ENCODE measurements around the gene SAMSN1. TPM values are rescaled to one million over a fixed set of nuclear protein-coding genes. Genes with fewer than 3 reads are reported as not detected.

Gene SAMSN1
- total and polyA plus RNA-seq, 7 experiments from 2014 or later: 25.5 to 136 (median 34.4) TPM

DNA sequence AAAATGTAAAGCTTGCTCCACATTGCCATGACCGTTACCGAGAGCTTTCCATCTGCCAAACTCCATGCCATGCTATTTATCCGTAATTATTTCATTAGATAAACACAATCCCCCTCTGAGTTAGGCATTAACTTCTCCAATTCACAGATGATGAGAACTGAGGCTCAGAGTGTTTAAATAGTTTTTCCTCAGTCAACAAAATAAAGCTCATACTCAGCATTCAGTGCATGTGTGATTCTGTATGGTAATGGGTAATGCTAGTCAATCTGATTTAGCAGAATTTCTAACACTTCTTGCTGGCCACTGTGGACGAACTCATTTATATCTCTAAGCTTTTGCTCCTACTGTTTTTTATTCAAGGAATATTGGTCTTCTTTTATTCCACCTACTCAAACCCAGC lies 17.3 kb downstream of the SAMSN1 start:
- Histone ChIP-seq H3K4me3 (ENCODE audit: low read length) (no peak overlapping the region), H3K36me3 (ENCODE audit: control insufficient read depth in 2 of 3, insufficient read depth in 3 of 3, low read length in 3 of 3) (no peaks in the 10 kb centered on the region), H3K27ac (ENCODE audit: low read depth, low read length) (no peak overlapping the region), H3K4me1 (ENCODE audit: control insufficient read depth in 2 of 2, insufficient read depth in 2 of 2, low read length in 2 of 2) (peaks cover 25 to 26% of the 10 kb centered on the region in 2 donors), H3K9me3 (ENCODE audit: control insufficient read depth in 2 of 3, low read length in 3 of 3) (no peaks in the 10 kb centered on the region), H3K27me3 (ENCODE audit: control insufficient read depth in 2 of 2, insufficient read depth in 2 of 2, low read length in 2 of 2) (no peaks in the 10 kb centered on the region)
- Mint-ChIP-seq H3K27ac (peak overlapping the region in 4 of 9 donors; percentile 24 to 61 (median 50)), H3K27me3 (no peaks in the 10 kb centered on the region), H3K4me1 (peaks cover 37 to 79% (median 62%) of the 10 kb centered on the region in 7 donors), H3K36me3 (peaks cover 0 to 35% (median 11%) of the 10 kb centered on the region in 5 donors), H3K9me3 (peaks cover 0 to 2% (median 0%) of the 10 kb centered on the region in 11 donors), H3K4me3 (peak overlapping the region in 8 of 10 donors; percentile 6 to 65 (median 44))
- ChIA-PET POLR2A (interaction anchor here (0.8 to 1.0 kb wide), 2 partner anchors 10 to 26 kb away, joined by 3 to 4 read pairs; no protein-coding TSS in a partner anchor), CTCF (interaction anchor here (1.2 kb wide), 1 partner anchor 189 kb away, joined by 5 read pairs; no protein-coding TSS in a partner anchor)
- DNase-seq: no peak
- intact Hi-C loops (cut with micrococcal nuclease): loop anchor here (1.0 to 5.0 kb wide), 4 partner anchors 7 to 58 kb away; no protein-coding TSS in a partner anchor
- no peak for ATAC-seq

DNA sequence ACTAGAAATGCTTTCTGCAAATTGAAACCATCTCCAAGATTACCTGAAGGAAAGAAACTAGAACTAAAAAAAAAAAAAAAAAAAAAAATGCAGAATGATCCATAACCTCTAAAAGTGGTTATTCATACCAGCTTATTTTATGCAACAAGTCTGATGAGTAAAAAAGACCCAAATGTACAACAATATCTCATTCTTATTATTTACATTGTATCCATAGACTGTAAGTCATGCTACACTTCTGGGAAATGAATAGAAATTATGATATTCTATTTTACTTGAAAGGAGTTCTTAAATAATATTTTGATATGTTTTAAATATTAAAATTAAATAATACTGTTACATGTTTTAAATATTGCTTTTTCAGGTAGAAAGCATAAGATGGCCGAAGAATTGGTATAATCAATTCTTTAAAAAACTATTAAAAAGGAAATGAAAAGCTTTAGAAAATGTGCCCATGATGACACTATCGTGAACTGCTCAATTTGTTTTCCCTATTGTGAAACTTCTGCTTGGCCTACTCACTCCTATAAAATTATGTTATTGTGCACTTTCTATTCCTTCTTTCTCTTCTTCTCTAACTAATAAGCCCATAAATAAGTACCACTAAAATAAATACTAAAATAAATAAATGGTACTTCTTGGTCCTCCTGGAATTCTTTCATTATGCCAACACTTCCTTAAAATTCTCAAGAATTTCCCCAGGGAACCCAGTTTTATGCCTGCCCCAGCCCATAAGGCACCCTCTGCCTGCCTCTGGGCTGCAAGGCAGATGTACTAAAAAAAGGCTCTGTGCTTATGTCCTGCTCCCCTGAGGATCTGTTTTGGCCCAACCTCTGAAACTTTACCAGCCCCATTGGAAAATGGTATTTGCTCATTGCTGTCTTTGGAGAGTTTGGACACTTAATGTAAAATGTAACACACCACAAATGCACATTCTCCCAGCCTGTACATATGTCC lies 18.1 kb downstream of the SAMSN1 start:
- Mint-ChIP-seq H3K27ac (peak overlapping the region in 6 of 9 donors; percentile 22 to 87 (median 48)), H3K4me3 (peak overlapping the region in 9 of 10 donors; percentile 29 to 78 (median 59)), H3K27me3 (no peaks in the 10 kb centered on the region), H3K4me1 (peaks cover 44 to 79% (median 65%) of the 10 kb centered on the region in 7 donors), H3K36me3 (peaks cover 0 to 38% (median 11%) of the 10 kb centered on the region in 5 donors), H3K9me3 (peaks cover 0 to 2% (median 0%) of the 10 kb centered on the region in 11 donors)
- intact Hi-C loops (cut with micrococcal nuclease): loop anchor here (1.0 to 5.0 kb wide), 5 partner anchors 8 to 59 kb away; no protein-coding TSS in a partner anchor
- Histone ChIP-seq H3K36me3 (ENCODE audit: control insufficient read depth in 2 of 3, insufficient read depth in 3 of 3, low read length in 3 of 3) (no peaks in the 10 kb centered on the region), H3K4me3 (ENCODE audit: low read length) (no peak overlapping the region), H3K9me3 (ENCODE audit: control insufficient read depth in 2 of 3, low read length in 3 of 3) (no peaks in the 10 kb centered on the region), H3K4me1 (ENCODE audit: control insufficient read depth in 2 of 2, insufficient read depth in 2 of 2, low read length in 2 of 2) (peaks cover 25 to 31% of the 10 kb centered on the region in 2 donors), H3K27ac (ENCODE audit: low read depth, low read length) (no peak overlapping the region), H3K27me3 (ENCODE audit: control insufficient read depth in 2 of 2, insufficient read depth in 2 of 2, low read length in 2 of 2) (no peaks in the 10 kb centered on the region)
- DNase-seq: no peak
- ChIA-PET POLR2A (interaction anchor here (0.8 to 1.1 kb wide), 3 partner anchors 14 to 181 kb away, joined by 3 to 4 read pairs (median 3); no protein-coding TSS in a partner anchor), CTCF (interaction anchor here (0.6 to 1.2 kb wide), 3 partner anchors 8 to 190 kb away, joined by 4 to 5 read pairs (median 5); no protein-coding TSS in a partner anchor)
- ATAC-seq: no peak

DNA sequence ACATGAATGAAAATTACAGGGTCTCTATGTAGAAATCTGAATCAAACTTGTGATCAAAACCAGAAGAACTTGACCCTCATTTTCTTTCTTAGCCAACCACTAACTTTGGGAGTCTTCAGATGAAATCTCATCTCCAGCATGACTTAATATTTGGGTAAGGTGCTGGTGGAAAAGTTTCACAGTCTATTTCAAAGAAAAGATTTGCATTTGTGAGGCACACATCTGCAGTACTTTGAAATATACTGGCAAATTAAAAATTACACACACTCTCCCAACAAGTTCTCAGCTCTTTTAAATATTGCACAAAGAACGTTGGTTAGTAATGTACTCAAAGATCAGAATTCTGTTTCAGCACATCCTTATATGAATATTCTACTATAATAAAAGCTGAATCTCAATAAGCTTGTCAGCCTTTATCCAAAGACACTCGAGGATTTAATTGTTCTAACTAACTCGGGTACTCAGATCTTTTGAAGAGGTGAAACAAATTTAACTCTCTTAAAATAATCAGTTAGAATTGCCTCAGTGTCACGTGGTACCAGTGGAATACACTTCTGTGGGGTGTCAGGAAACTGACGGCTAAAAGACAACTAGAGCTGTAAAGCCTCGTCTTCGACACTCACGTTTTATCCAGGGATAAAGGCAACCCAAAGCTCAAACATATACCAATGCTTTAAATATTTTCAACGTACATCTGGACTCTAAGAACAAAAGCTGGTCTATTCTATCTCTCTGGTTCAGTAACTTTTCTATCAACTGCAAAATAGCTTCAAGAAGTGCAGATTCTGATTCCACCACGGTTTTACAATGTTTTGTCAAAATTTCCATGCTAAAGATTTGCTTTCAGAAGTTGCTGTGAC lies 19.0 kb downstream of the SAMSN1 start:
- Mint-ChIP-seq H3K27me3 (no peaks in the 10 kb centered on the region), H3K9me3 (peaks cover 0 to 2% (median 0%) of the 10 kb centered on the region in 11 donors), H3K36me3 (peaks cover 0 to 34% (median 10%) of the 10 kb centered on the region in 5 donors), H3K27ac (peak overlapping the region in 5 of 9 donors; percentile 22 to 87 (median 48)), H3K4me1 (peaks cover 40 to 78% (median 70%) of the 10 kb centered on the region in 7 donors), H3K4me3 (peak overlapping the region in 9 of 10 donors; percentile 13 to 78 (median 58))
- H3K4me1 ChIP-seq (ENCODE audit: control insufficient read depth in 2 of 2, insufficient read depth in 2 of 2, low read length in 2 of 2): peaks cover 22 to 31% of the 10 kb centered on the region in 2 donors
- ChIA-PET POLR2A (interaction anchor here (1.0 to 1.1 kb wide), 2 partner anchors 15 to 182 kb away, joined by 3 read pairs; no protein-coding TSS in a partner anchor), CTCF (interaction anchor here (0.6 kb wide), 1 partner anchor 39 kb away, joined by 4 read pairs; no protein-coding TSS in a partner anchor)
- no peaks in the 10 kb centered on the region for H3K36me3 ChIP-seq (ENCODE audit: control insufficient read depth in 2 of 3, insufficient read depth in 3 of 3, low read length in 3 of 3)
- intact Hi-C loops (cut with micrococcal nuclease): loop anchor here (1.0 to 5.0 kb wide), 4 partner anchors 15 to 60 kb away; no protein-coding TSS in a partner anchor
- no peaks in the 10 kb centered on the region for H3K9me3 ChIP-seq (ENCODE audit: control insufficient read depth in 2 of 3, low read length in 3 of 3)
- ATAC-seq: no peak
- no peak overlapping the region for H3K4me3 ChIP-seq (ENCODE audit: low read length)
- no peak overlapping the region for H3K27ac ChIP-seq (ENCODE audit: low read depth, low read length)
- no peak for DNase-seq
- no peaks in the 10 kb centered on the region for H3K27me3 ChIP-seq (ENCODE audit: control insufficient read depth in 2 of 2, insufficient read depth in 2 of 2, low read length in 2 of 2)

DNA sequence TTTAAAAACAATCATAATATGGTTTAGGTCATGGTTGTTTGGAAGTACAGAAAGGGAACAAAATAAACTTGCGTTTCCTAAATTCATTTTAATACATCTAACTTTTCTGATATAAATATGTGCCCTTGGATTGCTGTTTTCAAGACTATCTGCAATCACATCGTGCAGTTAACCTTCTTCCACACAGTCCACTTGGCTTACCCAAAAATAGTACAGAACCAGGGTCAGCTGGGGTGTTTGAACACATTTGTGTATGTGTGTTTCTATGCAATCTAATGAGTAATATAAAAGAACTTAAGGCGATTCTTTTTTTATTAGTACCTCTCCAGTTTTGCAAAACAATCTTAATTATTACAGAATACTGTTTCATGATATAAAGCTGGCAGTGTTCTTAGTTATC lies 19.9 kb downstream of the SAMSN1 start:
- H3K27ac ChIP-seq (ENCODE audit: low read depth, low read length): no peak overlapping the region
- H3K36me3 Mint-ChIP-seq: peaks cover 0 to 40% (median 10%) of the 10 kb centered on the region in 5 donors
- intact Hi-C loops (cut with micrococcal nuclease): loop anchor here (2.0 to 5.0 kb wide), 3 partner anchors 17 to 61 kb away; no protein-coding TSS in a partner anchor

DNA sequence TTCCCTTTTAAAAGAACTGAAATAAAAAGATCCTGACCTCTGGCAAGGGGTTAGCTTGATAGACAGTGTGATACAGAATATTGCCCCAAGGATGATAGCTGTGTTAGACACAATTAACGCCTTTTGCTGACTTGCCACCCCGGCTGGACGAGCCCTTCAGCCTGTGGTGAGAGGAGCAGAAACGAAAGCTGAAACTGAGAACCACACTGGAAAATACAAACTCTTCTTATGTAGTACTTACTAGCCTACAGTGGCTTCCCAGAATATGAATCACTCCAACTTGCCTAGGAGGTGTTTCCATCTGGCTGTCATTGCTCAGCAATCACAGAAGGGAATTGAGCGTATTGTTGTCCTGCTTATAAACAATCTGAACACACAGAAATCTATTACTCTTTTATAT lies 22.9 kb downstream of the SAMSN1 start:
- Mint-ChIP-seq H3K36me3 (peaks cover 1 to 34% (median 9%) of the 10 kb centered on the region in 5 donors), H3K27ac (peak overlapping the region in 6 of 9 donors; percentile 9 to 85 (median 72)), H3K27me3 (no peaks in the 10 kb centered on the region), H3K9me3 (no peaks in the 10 kb centered on the region), H3K4me3 (peak overlapping the region in 9 of 10 donors; percentile 22 to 85 (median 50)), H3K4me1 (peaks cover 32 to 74% (median 66%) of the 10 kb centered on the region in 7 donors)
- DNase-seq (peak in 1 of 9 donors; percentile 55), ATAC-seq (peak; percentile 74)
- CTCF ChIA-PET: interaction anchor here (0.9 kb wide), 1 partner anchor 8 kb away, joined by 3 read pairs; no protein-coding TSS in a partner anchor
- Histone ChIP-seq H3K4me1 (ENCODE audit: control insufficient read depth in 2 of 2, insufficient read depth in 2 of 2, low read length in 2 of 2) (peaks cover 16 to 29% of the 10 kb centered on the region in 2 donors), H3K4me3 (ENCODE audit: low read length) (no peak overlapping the region), H3K27ac (ENCODE audit: low read depth, low read length) (no peak overlapping the region), H3K36me3 (ENCODE audit: control insufficient read depth in 2 of 3, insufficient read depth in 3 of 3, low read length in 3 of 3) (peaks cover 0 to 4% (median 1%) of the 10 kb centered on the region in 3 experiments), H3K9me3 (ENCODE audit: control insufficient read depth in 2 of 3, low read length in 3 of 3) (no peaks in the 10 kb centered on the region), H3K27me3 (ENCODE audit: control insufficient read depth in 2 of 2, insufficient read depth in 2 of 2, low read length in 2 of 2) (no peaks in the 10 kb centered on the region)
- POLR2A ChIA-PET: interaction anchor here (0.6 kb wide), 3 partner anchors 87 to 1049 kb away, joined by 4 to 6 read pairs (median 5); no protein-coding TSS in a partner anchor
- intact Hi-C loops (cut with micrococcal nuclease): loop anchor here (1.0 to 2.0 kb wide), 3 partner anchors 11 to 19 kb away; no protein-coding TSS in a partner anchor

More for the DNA sequence above, 19.9 kb downstream of the SAMSN1 start:
- Histone ChIP-seq H3K9me3 (ENCODE audit: control insufficient read depth in 2 of 3, low read length in 3 of 3) (no peaks in the 10 kb centered on the region), H3K27me3 (ENCODE audit: control insufficient read depth in 2 of 2, insufficient read depth in 2 of 2, low read length in 2 of 2) (no peaks in the 10 kb centered on the region), H3K4me3 (ENCODE audit: low read length) (no peak overlapping the region), H3K36me3 (ENCODE audit: control insufficient read depth in 2 of 3, insufficient read depth in 3 of 3, low read length in 3 of 3) (no peaks in the 10 kb centered on the region), H3K4me1 (ENCODE audit: control insufficient read depth in 2 of 2, insufficient read depth in 2 of 2, low read length in 2 of 2) (peaks cover 21 to 37% of the 10 kb centered on the region in 2 donors)
- Mint-ChIP-seq H3K27me3 (no peaks in the 10 kb centered on the region), H3K27ac (peak overlapping the region in 2 of 9 donors; percentile 71 to 86), H3K9me3 (peaks cover 0 to 2% (median 0%) of the 10 kb centered on the region in 11 donors), H3K4me1 (peaks cover 39 to 78% (median 73%) of the 10 kb centered on the region in 7 donors), H3K4me3 (peak overlapping the region in 6 of 10 donors; percentile 29 to 73 (median 58))
- ATAC-seq (no peak), DNase-seq (no peak)
- CTCF ChIA-PET: no interaction called here
- POLR2A ChIA-PET: interaction anchor here (1.1 kb wide), 1 partner anchor 9 kb away, joined by 3 read pairs; no protein-coding TSS in a partner anchor
